Eye (tissue), 1 donor: ENCODE results near the gene EPN2.

Experiments used
- DNase-seq: peaks from one replicate; pipeline ENCODE4 v3.0.0-alpha.2; 2015

The EPN2 gene

DNA sequence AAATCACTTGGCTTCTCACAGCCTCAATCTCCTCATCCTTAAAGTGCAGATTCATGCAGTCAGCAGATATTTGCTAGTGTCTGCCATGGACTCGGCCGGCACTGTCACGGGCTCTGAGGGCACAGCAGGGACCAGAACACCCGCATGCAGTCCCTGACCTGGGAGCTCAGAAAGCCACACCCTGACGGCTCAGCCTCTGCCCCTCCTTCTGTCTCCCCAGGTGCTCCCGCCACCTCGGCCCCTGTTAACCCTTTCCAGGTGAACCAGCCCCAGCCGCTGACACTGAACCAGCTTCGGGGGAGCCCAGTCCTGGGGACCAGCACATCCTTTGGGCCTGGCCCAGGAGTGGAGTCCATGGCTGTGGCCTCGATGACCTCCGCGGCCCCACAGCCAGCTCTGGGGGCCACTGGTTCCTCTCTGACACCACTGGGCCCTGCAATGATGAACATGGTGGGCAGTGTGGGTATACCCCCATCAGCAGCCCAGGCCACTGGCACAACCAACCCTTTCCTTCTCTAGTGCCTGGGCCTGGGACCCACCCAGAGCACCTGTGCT, 96.6 kb downstream of the EPN2 start:
- DNase-seq = no peak

DNA sequence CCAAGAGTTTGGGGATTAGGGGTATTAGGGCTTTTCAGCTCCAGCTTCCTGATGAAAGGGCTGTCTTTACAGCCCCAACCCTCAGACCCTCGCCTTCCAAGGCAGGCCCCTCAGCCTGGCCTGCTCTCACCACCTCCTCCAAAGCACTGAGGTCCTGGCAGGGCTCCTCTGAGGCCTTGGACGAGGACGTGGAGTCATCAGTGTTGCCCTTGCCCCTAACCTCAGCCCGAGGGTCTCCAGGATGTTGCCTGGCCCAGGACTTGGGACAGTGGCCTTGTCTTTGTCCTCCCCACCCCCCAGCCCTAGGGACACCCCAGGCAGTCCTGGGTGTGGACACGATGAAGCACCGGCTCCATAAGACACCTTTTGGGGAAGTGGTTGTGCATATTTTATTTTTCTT, 97.2 kb downstream of the EPN2 start:
- DNase-seq = no peak

DNA sequence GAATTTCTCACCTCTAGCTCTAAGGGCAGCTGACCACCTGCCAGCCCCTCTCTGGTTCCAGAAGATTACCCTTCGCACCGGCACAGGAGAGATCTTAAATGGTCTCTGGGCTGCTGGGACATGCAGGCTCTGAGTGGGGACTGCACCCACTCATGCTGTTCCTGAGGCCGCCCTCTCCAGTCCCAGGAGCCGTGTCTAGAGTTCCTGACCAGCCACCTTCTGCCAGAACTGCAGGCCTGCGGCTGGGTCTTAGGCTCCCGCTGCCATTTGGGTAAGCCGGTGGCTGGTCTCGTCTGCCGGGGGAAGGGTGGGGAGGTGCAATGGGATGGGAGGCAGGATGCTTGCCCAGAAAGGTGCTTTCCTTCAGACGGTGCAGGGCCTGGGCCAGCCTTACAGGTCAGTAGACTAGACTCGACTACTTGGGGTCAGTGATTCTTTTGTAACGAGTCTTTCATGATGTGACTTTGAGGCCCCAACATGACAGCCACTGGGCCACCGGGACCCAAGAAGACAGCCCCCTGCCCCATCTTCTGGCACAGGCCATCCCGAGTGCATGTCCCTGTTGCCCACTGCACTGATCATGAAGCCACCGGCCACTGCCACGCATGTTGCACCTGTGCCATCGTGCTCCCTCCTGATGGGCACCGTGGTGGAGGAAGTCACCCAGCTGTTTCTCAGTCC, 98.9 kb downstream of the EPN2 start:
- DNase-seq = no peak

DNA sequence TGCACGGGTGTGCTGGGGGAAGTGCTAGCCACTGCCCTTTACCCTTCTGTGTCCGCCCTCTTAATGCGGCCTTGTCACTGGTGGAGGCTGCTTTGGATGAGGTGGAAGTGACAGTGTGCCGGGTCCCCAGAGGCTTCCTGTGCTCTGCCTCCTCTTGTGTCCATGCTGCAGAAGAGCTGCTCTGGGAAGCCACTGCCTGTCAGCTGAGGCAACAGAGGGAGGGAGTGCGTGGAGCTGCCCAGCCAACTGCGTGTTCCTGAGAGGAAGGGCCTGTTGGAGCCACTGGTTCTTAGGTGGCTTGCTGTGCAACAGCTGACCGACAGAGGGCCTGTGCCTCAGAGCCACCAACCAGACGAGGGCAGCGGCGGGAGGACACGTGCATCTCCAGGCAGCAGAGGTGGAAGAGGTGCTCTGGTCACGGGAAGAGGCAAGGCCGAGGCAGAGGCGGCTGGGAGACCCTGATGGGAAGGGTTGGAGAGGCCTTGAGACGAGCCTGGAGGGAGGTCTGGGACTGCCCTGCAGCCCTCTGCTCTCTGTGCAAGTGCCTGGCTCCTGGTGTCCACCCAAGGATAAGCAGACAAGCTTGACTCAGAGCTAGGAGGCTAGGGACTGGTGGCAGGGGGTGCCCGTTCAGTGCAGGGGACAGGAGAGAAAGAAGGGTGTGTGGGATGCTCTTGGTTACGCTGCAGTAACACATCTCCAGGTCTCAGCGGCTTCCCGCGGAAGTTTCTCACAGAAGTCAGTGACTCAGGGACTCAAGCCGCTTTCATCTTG, 100.0 kb downstream of the EPN2 start:
- DNase-seq = peak; percentile 65

DNA sequence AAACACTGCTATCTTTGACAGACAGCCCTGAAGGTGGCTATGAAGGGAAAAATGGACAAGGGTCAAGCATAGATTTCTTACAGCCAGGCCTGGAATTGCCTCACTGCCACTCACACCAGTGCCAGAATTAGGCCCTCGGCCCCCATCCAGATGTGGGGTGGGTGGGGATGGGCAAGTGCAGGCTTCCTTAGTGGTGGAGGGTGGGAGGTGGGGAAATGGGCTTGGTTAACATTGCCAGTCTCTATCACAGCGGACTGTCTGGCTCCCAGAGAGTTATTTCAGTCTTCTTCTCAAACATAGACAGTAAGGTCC, 100.5 kb downstream of the EPN2 start:
- no peak for DNase-seq

DNA sequence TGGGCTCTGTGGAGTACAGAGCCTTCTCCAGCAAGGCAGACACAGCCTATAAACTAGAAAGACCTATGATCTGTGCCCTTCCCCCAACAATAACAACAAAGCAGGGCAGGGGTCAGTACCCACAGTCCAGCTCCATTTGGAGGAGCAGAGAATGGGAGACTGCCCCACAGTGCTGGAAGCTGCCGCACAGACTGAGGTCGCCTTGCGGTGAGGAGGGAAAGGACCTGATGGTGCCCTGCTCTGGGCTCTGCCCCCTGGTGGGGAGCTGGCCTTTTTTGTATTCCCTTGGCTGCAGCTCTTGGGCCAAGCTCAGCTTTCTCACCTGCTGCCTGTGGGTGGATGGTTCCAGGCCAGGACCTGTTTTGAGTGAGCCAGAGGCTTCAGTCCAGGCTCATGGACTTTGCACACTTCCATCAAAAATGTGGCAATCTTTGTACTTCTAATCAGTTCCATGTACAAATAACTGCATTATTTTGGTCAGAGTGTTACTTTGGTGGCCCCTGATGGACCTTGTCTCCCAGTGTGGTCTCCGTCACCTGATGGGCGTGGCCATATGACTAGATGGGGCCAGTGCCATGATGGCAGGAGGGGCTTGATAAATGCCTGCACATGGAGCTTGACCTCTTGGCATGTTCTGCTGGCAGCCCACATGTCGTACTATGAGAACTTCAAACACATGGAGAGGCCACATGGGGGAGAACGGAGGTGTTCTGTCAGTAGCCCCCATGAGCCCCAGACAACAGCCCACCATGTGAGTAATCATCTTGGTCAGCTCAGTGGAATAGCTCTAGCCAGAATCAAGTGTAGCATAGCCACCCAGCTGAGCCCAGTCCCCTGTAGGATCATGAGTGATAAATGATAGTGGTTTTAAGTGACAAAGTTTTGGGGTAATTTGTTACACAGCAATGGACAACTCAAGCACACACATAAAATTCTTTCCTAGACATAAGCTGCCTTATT, 101.1 kb downstream of the EPN2 start:
- DNase-seq = peak; percentile 59

DNA sequence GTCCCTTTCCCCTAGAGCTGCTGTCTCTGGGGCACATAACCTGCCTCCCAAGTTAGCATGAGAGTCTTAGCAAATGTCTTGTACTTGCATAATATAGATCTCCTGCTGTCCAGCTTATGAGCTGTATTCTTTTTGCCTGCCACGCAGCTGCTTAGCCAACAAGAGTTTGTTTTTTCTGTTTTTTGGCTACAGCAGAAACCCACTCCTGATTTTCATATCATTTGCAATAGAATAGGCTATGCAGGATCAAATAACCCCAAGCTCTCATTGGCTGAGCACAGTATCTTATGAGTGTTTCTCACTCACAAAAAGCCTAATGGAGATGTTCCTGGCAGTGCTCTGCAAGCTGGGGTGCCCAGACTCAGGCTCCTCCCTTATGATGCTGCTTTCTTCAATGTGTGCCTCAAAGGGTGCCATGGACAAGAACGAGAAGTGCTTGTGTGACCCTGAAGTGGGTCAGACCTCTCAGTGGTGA, 102.2 kb downstream of the EPN2 start:
- no peak for DNase-seq

DNA sequence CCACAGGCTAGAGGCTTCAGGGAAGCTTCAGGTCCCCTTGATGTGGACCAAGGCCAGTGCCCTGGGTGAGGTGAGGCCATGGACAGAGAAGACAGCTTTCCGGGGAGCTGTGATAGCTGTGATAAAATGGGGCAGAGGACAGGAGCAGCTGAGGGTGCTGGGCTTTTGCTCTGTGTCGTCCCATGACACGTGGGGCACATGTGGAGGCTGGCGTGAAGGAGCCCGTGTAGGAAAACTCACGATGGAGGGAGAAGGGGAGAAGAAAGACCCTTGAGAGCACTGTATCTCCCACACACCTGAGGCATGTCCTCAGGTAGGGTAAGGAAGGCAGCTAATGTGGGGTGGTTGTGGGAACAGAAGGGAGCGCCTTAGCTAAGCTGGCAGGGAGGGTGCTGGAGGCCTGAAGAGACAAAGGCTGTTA, 104.1 kb downstream of the EPN2 start:
- DNase-seq = no peak

DNA sequence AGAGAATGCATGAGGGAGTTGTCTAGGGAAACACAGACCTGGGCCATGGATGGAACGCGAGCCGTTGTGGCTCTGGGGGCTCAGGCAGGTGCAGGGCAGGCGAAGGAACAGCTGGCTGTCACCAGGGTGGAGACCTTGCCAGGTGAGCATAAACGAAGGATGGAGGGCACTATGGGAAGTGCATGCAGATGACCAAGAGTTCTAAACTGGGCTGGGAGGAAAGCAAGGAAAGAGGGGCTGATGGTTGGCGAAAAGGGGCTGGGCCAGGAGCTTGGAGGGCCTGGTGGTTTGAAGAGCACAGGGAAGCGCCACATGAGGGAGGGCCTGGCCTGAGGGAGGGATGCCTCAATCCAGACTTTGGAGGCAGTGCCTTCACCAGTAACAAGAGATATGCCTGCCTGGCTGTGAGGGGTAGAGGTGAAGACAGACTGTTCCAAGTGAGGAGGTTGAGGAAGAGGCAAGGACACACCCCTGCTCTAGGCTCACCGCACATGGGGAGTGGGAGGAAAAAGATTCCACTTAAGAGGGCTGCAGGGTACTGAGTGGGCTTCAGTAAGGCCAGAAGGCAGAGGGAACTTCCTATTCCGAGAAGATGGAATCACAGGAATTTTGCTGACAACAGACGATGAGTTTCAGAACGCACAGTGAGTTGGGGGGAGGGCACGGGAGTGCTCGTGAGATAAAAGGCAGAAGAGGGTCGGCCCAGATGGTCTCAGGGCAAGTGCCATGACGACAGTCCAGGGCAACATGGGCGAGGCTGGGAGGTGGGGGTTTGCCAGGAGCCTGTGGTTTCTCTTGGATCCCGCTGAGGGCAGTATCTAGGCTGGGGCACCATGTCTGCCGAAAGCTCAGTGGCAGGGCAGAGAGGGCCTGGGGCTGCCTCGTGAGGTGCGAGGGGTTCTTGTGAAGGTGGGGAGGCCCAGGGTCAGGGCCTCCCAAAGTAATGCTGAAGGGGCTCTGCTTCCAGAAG, 104.8 kb downstream of the EPN2 start:
- DNase-seq = no peak

DNA sequence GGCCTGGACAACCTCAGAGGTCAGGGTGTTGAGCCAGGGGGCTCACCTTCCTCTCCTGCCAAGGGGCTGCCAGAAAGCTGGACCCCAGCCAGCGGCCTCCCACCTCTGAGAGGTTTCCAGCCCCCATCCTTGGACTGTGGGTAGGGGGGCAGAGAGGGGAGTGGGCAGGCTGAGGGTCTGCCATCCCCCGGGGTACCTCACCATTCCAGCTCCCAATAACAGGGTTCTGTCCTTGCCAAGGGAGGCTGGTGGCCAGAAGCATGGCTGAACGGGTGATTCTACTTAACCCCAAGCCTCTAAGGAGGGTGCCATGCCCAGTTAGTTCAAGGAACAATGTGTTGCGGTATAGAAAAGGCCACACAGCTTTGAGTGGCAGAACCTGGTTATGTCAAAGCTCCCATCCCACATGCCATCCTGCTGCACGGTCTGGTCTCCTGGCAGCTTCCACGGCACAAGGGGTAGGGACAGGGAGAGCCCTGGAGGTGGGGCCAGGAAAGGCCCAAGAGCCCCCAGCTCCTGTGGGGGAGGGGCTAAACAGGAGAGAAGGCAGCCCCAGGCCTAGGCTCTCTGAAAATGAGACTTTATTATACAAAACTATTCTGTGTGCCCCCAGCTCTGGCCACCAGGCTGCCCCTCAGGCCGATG, 105.6 kb downstream of the EPN2 start:
- no peak for DNase-seq

DNA sequence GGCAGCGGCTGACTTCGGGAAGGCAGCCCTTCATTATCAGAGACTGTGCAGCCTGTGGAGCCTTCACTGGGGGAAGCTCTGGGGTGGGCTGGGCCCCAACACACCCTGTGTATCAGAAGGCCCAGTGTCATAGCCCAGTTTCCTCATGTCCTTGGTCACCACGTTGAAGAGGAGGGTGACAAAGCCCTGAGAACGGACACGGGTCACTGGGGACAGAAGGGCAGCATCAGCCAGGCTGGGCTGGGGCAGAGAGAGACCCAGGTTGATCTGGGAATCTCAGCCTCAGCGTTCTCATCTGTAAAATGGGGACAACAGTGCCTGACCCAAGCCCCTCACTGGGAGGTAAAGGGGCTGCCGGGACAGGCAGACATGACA, 106.1 kb downstream of the EPN2 start:
- DNase-seq = no peak

DNA sequence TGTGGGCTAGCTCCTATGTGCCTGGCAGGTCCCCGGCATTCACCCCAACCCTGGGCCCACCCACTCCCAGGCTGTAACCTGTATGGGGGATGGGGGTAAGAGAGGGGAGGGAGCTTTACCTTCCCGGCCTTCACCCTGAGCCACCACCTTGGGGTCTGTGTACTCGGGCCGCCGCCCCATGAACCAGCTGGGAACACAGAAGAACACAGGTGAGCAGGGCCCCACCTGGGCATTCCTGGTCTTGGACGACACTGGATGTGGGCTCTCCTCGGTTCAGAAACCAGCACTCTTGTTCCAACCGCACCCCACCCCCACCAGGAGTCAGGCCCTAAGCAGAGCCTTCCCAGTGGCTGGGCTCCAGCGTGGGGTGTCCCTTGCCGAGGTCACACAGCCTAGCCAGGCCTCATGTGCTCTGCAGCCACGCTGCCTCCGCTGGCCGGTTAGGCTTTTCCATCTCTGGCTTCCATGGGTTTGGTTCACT, 106.5 kb downstream of the EPN2 start:
- no peak for DNase-seq

DNA sequence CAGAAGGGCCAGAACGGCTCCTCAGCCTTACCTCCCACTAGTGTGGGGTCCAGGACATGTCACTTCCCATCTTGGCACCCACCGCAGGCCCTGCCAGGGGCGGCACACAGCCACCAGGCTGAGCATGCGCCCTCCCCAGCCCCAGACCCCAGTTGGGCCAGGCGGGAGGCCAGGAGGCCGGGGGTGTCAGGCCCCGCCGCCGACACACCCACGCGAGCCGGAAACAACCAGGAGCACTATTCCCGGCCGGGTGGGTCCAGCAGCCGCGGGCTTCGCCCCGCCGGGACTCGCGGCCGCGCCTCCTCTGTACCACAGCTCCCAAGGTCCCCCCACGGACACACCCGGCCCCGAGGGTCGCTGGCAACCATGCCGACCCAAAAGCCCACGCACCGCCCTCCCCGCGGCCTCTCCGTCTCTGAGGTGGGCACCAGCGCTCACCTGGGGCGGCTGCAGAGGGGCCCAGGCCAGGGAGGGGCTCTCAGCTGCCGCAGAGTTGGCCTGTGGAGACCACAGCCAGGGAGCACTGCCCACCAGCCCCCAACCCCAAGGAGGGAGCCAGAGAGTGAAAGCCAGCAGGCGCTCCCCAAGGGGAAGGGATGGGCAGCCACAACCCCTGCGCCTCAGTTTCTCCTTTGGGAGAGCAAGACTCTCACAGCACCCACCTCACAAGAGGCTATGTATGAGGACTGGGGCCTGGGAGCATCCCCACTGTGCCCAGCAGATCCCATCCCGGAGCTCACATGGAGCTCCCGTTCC, 107.3 kb downstream of the EPN2 start:
- no peak for DNase-seq

DNA sequence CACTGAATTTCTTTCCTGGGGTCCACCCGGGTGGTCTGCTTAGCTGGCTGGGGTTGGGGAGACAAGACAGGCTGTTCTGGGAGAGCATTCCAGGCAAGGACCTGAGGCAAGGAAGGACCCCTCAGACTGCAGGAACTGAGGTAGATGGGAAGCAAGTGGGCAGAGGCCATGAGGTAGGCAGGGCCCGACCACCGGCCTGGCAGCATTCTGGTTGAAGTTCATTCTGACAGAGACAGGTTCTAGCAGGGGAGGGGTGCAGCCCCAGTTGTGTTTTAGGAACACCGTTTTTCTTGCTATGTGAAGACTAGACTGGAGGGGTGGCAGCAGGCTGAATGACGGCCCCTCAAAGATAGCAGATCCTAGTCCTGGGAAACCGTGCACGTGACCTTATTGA, 107.9 kb downstream of the EPN2 start:
- DNase-seq = no peak

DNA sequence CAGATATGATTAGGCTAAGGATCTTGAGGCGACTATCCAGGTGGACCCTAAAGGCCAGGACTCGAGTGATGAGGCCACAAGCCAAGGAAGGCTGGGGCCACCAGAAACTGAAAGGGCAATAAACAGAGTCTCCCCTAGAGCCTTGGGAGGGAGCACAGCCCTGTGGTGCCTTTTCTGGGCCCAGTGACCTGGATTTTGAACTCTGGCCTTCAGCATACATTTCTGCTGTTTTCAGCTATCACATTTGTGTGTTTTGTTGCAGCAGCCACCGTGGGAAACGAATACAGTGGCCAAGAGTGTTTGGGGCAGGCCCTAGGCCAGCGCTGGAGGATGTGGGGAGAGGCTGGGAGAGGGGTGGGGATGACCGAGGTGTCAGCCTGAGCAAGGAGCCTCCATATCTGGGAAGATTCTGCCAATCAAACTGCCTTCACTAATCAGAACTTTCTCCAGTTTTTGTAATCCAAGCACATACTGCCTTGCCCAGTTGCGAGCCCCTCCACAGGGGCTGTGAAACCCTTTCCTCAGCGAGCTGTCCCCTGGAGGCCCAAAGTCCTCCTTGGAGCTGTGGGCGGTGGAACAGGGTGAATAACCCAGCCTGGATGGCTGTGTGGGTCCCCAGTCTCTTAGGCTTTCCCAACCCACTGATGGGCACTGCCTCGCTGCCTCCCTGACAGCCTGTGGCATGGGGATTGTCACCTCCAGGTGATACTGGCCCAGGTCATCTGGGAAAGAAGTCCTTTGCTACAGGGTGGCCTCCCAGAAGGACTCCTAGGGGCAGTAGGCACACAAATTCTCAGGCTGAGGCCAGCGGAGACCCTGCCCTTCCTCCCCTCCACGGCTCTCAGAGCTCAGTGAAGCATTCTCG, 108.6 kb downstream of the EPN2 start:
- no peak for DNase-seq

DNA sequence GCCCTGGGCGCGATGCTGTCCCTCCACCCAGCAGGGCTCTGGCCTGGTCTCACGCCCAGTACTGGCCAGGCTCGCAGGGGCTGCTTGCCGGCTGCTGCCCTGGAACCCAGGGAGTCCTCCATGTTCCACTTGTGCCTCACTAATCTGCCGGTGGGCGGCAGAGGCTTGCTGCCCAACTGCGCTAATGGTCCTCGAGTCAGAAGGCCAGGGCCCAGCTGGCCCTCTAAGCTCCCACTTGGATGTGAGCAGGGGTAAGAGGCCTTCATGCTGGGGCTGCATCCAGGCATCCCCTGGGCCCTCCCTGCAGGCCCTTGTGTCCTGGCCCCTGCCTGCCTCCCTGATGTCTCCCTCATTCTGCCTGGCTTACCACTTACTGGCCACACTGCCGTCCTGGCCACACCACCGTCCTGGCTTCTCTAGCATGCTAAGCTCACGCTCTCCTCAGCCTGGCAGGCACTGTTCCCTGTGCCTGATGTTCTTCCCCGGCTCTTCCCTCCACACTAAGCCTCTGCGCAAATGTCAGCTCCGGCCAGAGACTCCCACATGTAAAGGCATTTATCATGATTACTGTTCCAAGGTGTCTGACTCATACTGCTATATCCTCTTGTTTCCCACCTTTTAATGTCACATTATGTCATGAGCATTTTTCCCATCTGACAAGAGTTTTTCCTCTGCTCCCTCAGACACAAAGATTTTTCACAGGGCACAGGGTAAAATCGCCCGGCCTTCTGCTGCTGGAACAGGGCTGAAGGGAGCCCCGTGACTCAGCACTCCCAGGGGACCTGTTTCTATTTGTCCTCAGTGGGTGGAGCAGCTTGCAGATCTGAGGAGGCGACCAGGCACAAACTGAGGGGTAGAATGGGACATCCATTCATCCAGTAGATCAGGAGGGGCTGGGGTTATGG, 109.4 kb downstream of the EPN2 start:
- DNase-seq = no peak

DNA sequence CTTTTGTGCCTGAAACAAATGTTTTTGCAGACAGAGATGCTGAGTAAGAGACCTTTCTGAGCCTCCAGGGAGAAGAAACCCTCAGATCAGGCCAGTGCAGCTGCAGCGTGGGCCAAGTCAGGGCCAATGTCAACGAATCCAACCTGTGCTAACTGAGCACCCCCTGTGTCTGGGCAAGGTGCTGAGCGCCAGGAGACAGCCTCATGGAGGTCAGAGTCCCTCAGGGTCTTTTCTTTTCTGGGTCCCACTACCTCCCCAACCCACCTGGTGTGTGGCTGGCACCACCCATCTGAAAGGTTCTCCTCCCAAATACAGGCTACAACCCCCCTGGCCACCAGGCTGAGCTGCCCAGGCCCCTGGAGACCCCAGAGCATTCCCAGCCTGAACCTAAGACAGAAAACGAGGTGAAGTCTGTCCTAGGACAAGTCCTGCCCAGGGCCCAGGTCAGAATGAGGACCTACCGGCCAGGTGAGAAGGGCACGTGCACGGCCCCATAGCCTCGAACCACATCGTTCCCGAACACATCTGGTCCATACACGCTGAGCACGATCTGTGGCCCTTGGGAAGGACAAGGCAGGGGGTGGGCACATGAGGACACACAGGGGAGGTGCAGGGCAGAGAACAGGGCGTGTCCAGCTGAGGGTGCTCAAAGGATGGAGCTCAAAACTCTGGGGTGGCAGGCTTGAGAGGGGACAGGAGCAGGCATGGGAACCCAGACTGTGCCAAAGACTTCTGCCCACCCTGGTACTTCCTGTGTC, 110.3 kb downstream of the EPN2 start:
- no peak for DNase-seq
